ENCODE results near the gene LPIN1. TPM values are rescaled to one million over a fixed set of nuclear protein-coding genes. Genes with fewer than 3 reads are reported as not detected.

The LPIN1 gene
- total RNA-seq, 2 experiments from 2014 or later, result 40.6 to 42.9 TPM

- intact Hi-C loops (cut with DNase I, micrococcal nuclease), result no loop called here
- ATAC-seq (no peak), DNase-seq (no peak)
- Mint-ChIP-seq H3K36me3 (ENCODE audit: low read depth) (no peaks in the 10 kb centered on the region), H3K9me3 (ENCODE audit: low read depth) (no peaks in the 10 kb centered on the region), H3K4me3 (no peak overlapping the region), H3K27me3 (peaks cover 3% of the 10 kb centered on the region), H3K27ac (no peak overlapping the region), H3K4me1 (peaks cover 20% of the 10 kb centered on the region)
- ChIA-PET POLR2A (no interaction called here), CTCF (interaction anchor here (1.9 kb wide), 1 partner anchor 9 kb away, joined by 7 read pairs; no protein-coding TSS in a partner anchor)
Observed at GRCh38 chr2:11871421-11871820, 125.0 kb downstream of the LPIN1 start.

GRCh38 chr2:11872247-11872947 is 126.0 kb downstream of the LPIN1 start:
- ATAC-seq (no peak), DNase-seq (peak; percentile 28)
- no peak overlapping the region for H3K27ac Mint-ChIP-seq
- peaks cover 12% of the 10 kb centered on the region for H3K4me1 Mint-ChIP-seq
- H3K4me3 Mint-ChIP-seq, result no peak overlapping the region
- H3K27me3 Mint-ChIP-seq, result peaks cover 3% of the 10 kb centered on the region
- ChIA-PET POLR2A (interaction anchor here (0.6 kb wide), 1 partner anchor 120 kb away, joined by 3 read pairs; no protein-coding TSS in a partner anchor), CTCF (interaction anchor here (0.9 to 1.9 kb wide), 4 partner anchors 8 to 893 kb away, joined by 3 to 7 read pairs (median 3); no protein-coding TSS in a partner anchor)
- intact Hi-C loops (cut with DNase I, micrococcal nuclease), result no loop called here
- H3K9me3 Mint-ChIP-seq (ENCODE audit: low read depth), result no peaks in the 10 kb centered on the region
- no peaks in the 10 kb centered on the region for H3K36me3 Mint-ChIP-seq (ENCODE audit: low read depth)

GRCh38 chr2:11872948-11873269 is 126.5 kb downstream of the LPIN1 start:
- H3K4me3 Mint-ChIP-seq, result no peak overlapping the region
- H3K4me1 Mint-ChIP-seq, result peaks cover 12% of the 10 kb centered on the region
- intact Hi-C loops (cut with DNase I, micrococcal nuclease), result no loop called here
- H3K27ac Mint-ChIP-seq, result no peak overlapping the region
- CTCF ChIA-PET, result interaction anchor here (0.9 to 1.9 kb wide), 6 partner anchors 9 to 1134 kb away, joined by 3 to 7 read pairs (median 3); no protein-coding TSS in a partner anchor
- DNase-seq (no peak), ATAC-seq (no peak)
- no peaks in the 10 kb centered on the region for H3K36me3 Mint-ChIP-seq (ENCODE audit: low read depth)
- H3K9me3 Mint-ChIP-seq (ENCODE audit: low read depth), result no peaks in the 10 kb centered on the region
- POLR2A ChIA-PET, result no interaction called here
- peaks cover 3% of the 10 kb centered on the region for H3K27me3 Mint-ChIP-seq

GRCh38 chr2:11873356-11874154 is 127.1 kb downstream of the LPIN1 start:
- DNase-seq, result no peak
- Mint-ChIP-seq H3K36me3 (ENCODE audit: low read depth) (no peaks in the 10 kb centered on the region), H3K27me3 (peaks cover 3% of the 10 kb centered on the region), H3K9me3 (ENCODE audit: low read depth) (no peaks in the 10 kb centered on the region), H3K4me1 (peaks cover 12% of the 10 kb centered on the region), H3K27ac (no peak overlapping the region), H3K4me3 (no peak overlapping the region)
- ChIA-PET POLR2A (no interaction called here), CTCF (interaction anchor here (0.9 to 1.9 kb wide), 6 partner anchors 11 to 1133 kb away, joined by 3 to 7 read pairs (median 3); no protein-coding TSS in a partner anchor)
- ATAC-seq, result no peak
- intact Hi-C loops (cut with DNase I, micrococcal nuclease), result no loop called here

- POLR2A ChIA-PET, result no interaction called here
- CTCF ChIA-PET, result interaction anchor here (0.9 kb wide), 1 partner anchor 205 kb away, joined by 3 read pairs; no protein-coding TSS in a partner anchor
- no peaks in the 10 kb centered on the region for H3K9me3 Mint-ChIP-seq (ENCODE audit: low read depth)
- peaks cover 3% of the 10 kb centered on the region for H3K27me3 Mint-ChIP-seq
- H3K27ac Mint-ChIP-seq, result no peak overlapping the region
- ATAC-seq, result no peak
- no peak for DNase-seq
- intact Hi-C loops (cut with DNase I, micrococcal nuclease), result no loop called here
- H3K4me1 Mint-ChIP-seq, result peaks cover 12% of the 10 kb centered on the region
- H3K36me3 Mint-ChIP-seq (ENCODE audit: low read depth), result no peaks in the 10 kb centered on the region
- no peak overlapping the region for H3K4me3 Mint-ChIP-seq
Observed at GRCh38 chr2:11874861-11875260, 128.4 kb downstream of the LPIN1 start.

- ChIA-PET POLR2A (no interaction called here), CTCF (no interaction called here)
- Mint-ChIP-seq H3K9me3 (ENCODE audit: low read depth) (no peaks in the 10 kb centered on the region), H3K36me3 (ENCODE audit: low read depth) (no peaks in the 10 kb centered on the region), H3K27ac (no peak overlapping the region), H3K4me1 (peaks cover 10% of the 10 kb centered on the region), H3K4me3 (no peak overlapping the region), H3K27me3 (peaks cover 3% of the 10 kb centered on the region)
- ATAC-seq (no peak), DNase-seq (no peak)
- intact Hi-C loops (cut with DNase I, micrococcal nuclease), result no loop called here
Observed at GRCh38 chr2:11875481-11875880, 129.0 kb downstream of the LPIN1 start.

- no peaks in the 10 kb centered on the region for H3K9me3 Mint-ChIP-seq (ENCODE audit: low read depth)
- DNase-seq (no peak), ATAC-seq (no peak)
- peaks cover 3% of the 10 kb centered on the region for H3K27me3 Mint-ChIP-seq
- H3K4me3 Mint-ChIP-seq, result no peak overlapping the region
- H3K4me1 Mint-ChIP-seq, result peaks cover 7% of the 10 kb centered on the region
- POLR2A ChIA-PET, result no interaction called here
- H3K27ac Mint-ChIP-seq, result no peak overlapping the region
- H3K36me3 Mint-ChIP-seq (ENCODE audit: low read depth), result no peaks in the 10 kb centered on the region
- CTCF ChIA-PET, result no interaction called here
- intact Hi-C loops (cut with DNase I, micrococcal nuclease), result no loop called here
Observed at GRCh38 chr2:11876436-11876835, 130.0 kb downstream of the LPIN1 start.

- no peaks in the 10 kb centered on the region for H3K9me3 Mint-ChIP-seq (ENCODE audit: low read depth)
- ATAC-seq, result no peak
- POLR2A ChIA-PET, result no interaction called here
- H3K27ac Mint-ChIP-seq, result no peak overlapping the region
- H3K4me3 Mint-ChIP-seq, result no peak overlapping the region
- H3K4me1 Mint-ChIP-seq, result peaks cover 7% of the 10 kb centered on the region
- intact Hi-C loops (cut with DNase I, micrococcal nuclease), result no loop called here
- peaks cover 3% of the 10 kb centered on the region for H3K27me3 Mint-ChIP-seq
- CTCF ChIA-PET, result no interaction called here
- H3K36me3 Mint-ChIP-seq (ENCODE audit: low read depth), result no peaks in the 10 kb centered on the region
- no peak for DNase-seq
Observed at GRCh38 chr2:11876889-11877288, 130.5 kb downstream of the LPIN1 start.

Small RNA genes within 50 kb of the gene (microRNA-seq; reads per million reads assigned to microRNA genes)
- gene MIR4262 (ENCODE audit: borderline replicate concordance) (not detected), gene MIR548S (ENCODE audit: borderline replicate concordance) (1.8 reads per million)

Other genes starting within 250 kb of the LPIN1 start
- gene GREB1, start 212.6 kb upstream of the LPIN1 start, total RNA-seq, result under 1 TPM; 0.57 to 0.65 TPM
- not detected for gene NTSR2, start 76.4 kb upstream of the LPIN1 start, total RNA-seq